Thoracic aorta (tissue), 2 donors: Measurements from ENCODE around the gene SMIM24. TPM values are rescaled to one million over a fixed set of nuclear protein-coding genes. Genes with fewer than 3 reads are reported as not detected.

Experiments used
- ATAC-seq: fragments of 150-250 bp; one replicate; pipeline ENCODE4 v1.8.0; 2017; ENCODE audit warnings: low read depth; ENCODE audit not compliant: insufficient number of reproducible peaks, low FRiP score
- DNase-seq: peaks from one replicate; pipeline ENCODE4 v3.0.0-alpha.2; 2020; ENCODE audit warnings: low spot score
- H3K27ac ChIP-seq, 2 donors: fragments of 200-600 bp; sonication (generic); 1 replicate in 1 of 2; 2 replicates in 1 of 2; pipeline ENCODE4 v1.5.1; 2016; ENCODE audit warnings: mild to moderate bottlenecking in 2 of 2, moderate library complexity in 2 of 2
- H3K27me3 ChIP-seq: fragments of 200-600 bp; sonication (generic); replicated peaks from 2 replicates; pipeline ENCODE4 v1.6.0; 2016; ENCODE audit warnings: mild to moderate bottlenecking; ENCODE audit not compliant: insufficient read depth
- H3K36me3 ChIP-seq: fragments of 200-600 bp; sonication (generic); one replicate; pipeline ENCODE4 v1.5.1; 2016
- H3K4me1 ChIP-seq, 2 donors: fragments of 200-600 bp; sonication (generic); 1 replicate in 1 of 2; 2 replicates in 1 of 2; pipeline versions ENCODE4 v1.5.1 to v1.6.0; 2016; ENCODE audit warnings: low read depth in 2 of 2, mild to moderate bottlenecking in 1 of 2; ENCODE audit not compliant: control insufficient read depth in 1 of 2
- H3K4me3 ChIP-seq: fragments of 200-600 bp; sonication (generic); 2 replicates; pipeline ENCODE4 v1.5.1; 2016; ENCODE audit warnings: mild to moderate bottlenecking
- H3K9me3 ChIP-seq: fragments of 200-600 bp; sonication (generic); 2 replicates; pipeline ENCODE4 v1.5.1; 2016
- total RNA-seq, 2 donors: library from RNA; depleted of rRNA; stranded (reverse); fragments of >200 nt; gene quantifications; one replicate each; pipeline versions ENCODE4 v1.1.0 to v1.2.3, GENCODE V29; 2016
- TF ChIP-seq, protein P1 (sequence below): fragments of 200-600 bp; sonication (generic); IDR thresholded peaks from one replicate; pipeline ENCODE4 v1.5.1; 2019; ENCODE audit warnings: antibody characterized with exemption

Gene SMIM24
- total RNA-seq, 2 donors from 2014 or later, result not detected

- TF ChIP-seq, protein P1, sequence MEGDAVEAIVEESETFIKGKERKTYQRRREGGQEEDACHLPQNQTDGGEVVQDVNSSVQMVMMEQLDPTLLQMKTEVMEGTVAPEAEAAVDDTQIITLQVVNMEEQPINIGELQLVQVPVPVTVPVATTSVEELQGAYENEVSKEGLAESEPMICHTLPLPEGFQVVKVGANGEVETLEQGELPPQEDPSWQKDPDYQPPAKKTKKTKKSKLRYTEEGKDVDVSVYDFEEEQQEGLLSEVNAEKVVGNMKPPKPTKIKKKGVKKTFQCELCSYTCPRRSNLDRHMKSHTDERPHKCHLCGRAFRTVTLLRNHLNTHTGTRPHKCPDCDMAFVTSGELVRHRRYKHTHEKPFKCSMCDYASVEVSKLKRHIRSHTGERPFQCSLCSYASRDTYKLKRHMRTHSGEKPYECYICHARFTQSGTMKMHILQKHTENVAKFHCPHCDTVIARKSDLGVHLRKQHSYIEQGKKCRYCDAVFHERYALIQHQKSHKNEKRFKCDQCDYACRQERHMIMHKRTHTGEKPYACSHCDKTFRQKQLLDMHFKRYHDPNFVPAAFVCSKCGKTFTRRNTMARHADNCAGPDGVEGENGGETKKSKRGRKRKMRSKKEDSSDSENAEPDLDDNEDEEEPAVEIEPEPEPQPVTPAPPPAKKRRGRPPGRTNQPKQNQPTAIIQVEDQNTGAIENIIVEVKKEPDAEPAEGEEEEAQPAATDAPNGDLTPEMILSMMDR, result no peak
- H3K9me3 ChIP-seq, result no peaks in the 10 kb centered on the region
- H3K4me1 ChIP-seq, result no peaks in the 10 kb centered on the region
- DNase-seq, result no peak
- no peaks in the 10 kb centered on the region for H3K27me3 ChIP-seq
- no peak for ATAC-seq
- no peaks in the 10 kb centered on the region for H3K36me3 ChIP-seq
- no peak overlapping the region for H3K4me3 ChIP-seq
- H3K27ac ChIP-seq, result no peak overlapping the region
Measured at GRCh38 chr19:3481241-3482090, 1.1 kb upstream of the SMIM24 start.

DNA sequence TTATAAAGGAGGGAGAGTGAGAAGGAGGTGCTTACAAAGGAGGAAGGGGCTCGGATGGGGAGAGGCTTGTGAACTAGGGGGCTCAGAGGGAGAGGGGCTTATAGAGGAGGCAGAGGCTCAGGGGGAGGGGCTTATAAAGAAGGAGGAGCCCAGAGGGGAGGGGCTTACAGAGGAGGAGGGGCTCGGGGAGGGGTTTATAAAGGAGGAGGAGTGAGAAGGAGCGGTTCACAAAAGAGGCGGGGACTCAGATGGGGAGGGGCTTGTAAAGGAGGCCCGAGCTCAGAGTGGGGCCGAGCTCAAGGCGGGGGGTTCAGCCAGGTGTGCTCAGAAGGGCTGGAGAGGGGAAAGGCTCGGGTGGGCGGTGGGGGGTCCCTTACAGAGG is 500 bp downstream of the SMIM24 start:
- no peak for DNase-seq
- H3K9me3 ChIP-seq, result no peaks in the 10 kb centered on the region
- H3K4me1 ChIP-seq, result no peaks in the 10 kb centered on the region
- no peak overlapping the region for H3K4me3 ChIP-seq
- ATAC-seq, result no peak
- TF ChIP-seq, protein P1, result no peak
- no peaks in the 10 kb centered on the region for H3K36me3 ChIP-seq
- no peak overlapping the region for H3K27ac ChIP-seq
- H3K27me3 ChIP-seq, result no peaks in the 10 kb centered on the region

DNA sequence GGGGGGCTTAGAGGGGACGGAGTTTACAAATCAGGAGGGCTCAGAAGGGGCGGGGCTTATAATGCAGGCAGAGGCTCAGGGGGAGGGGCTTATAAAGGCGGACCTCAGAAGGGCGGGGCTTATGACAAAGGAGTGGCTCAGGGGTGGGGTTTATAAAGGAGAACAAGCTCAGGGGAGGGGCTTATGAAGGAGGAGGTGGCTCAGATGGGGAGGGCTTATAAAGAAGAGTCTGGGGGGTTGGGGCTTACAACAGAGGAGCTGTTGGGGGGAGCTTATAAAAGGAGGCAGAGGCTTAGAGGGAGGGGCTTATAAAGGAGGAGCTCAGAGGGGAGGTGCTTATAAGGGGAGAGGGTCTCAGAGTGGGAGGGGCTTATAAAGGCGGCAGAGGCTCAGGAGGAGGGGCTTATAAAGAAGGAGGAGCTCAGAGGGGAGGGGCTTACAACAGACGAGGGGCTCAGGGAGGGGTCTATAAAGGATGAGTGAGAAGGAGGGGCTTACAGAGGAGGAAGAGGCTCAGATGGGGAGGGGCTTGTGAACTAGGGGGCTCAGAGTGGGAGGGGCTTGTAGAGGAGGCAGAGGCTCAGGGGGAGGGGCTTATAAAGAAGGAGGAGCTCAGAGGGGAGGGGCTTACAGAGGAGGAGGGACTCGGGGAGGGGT is 1.0 kb downstream of the SMIM24 start:
- no peak overlapping the region for H3K4me3 ChIP-seq
- H3K27ac ChIP-seq, result no peak overlapping the region
- H3K4me1 ChIP-seq, result no peaks in the 10 kb centered on the region
- TF ChIP-seq, protein P1, result no peak
- no peaks in the 10 kb centered on the region for H3K36me3 ChIP-seq
- H3K9me3 ChIP-seq, result no peaks in the 10 kb centered on the region
- H3K27me3 ChIP-seq, result no peaks in the 10 kb centered on the region
- ATAC-seq (no peak), DNase-seq (no peak)

GRCh38 chr19:3478409-3479176 is 1.7 kb downstream of the SMIM24 start:
- H3K4me1 ChIP-seq, result no peaks in the 10 kb centered on the region
- no peaks in the 10 kb centered on the region for H3K27me3 ChIP-seq
- no peak overlapping the region for H3K27ac ChIP-seq

More at GRCh38 chr19:3478409-3479176, 1.7 kb downstream of the SMIM24 start:
- H3K4me3 ChIP-seq, result no peak overlapping the region
- no peaks in the 10 kb centered on the region for H3K9me3 ChIP-seq
- DNase-seq (no peak), ATAC-seq (no peak)
- TF ChIP-seq, protein P1, result no peak
- no peaks in the 10 kb centered on the region for H3K36me3 ChIP-seq
